Thyroid gland (tissue), 4 donors: Measurements from ENCODE around the gene IL19.

ENCODE experiments used
- CTCF ChIP-seq, 6 experiments: fragments of 200-600 bp in 3 of 6; fragments of 450-650 bp in 3 of 6; sonication (generic) in 3 of 6; IDR thresholded peaks; one replicate each; pipeline ENCODE4 v1.5.1; 2016 to 2019; ENCODE audit warnings: antibody characterized with exemption in 6 of 6, mild to moderate bottlenecking in 2 of 6, inconsistent platforms in 1 of 6, moderate library complexity in 1 of 6
- POLR2A ChIP-seq, 2 donors: fragments of 450-650 bp; IDR thresholded peaks; one replicate each; pipeline ENCODE4 v1.6.1; 2017; ENCODE audit warnings: antibody characterized with exemption in 2 of 2, mild to moderate bottlenecking in 2 of 2, moderate library complexity in 1 of 2

GRCh38 chr1:206834217-206834616 is 63.6 kb downstream of the IL19 start:
- TF ChIP-seq CTCF (IDR thresholded peaks at IDR 0.05), result no peak
- no peak for TF ChIP-seq POLR2A (IDR thresholded peaks at IDR 0.05)
